CD4-positive, alpha-beta T cell (primary cell): ENCODE measurements around the gene SEC62. TPM values are rescaled to one million over a fixed set of nuclear protein-coding genes. Genes with fewer than 3 reads are reported as not detected.
A peak's percentile ranks its signal among the peaks of the same experiment; 100 is the strongest.

Source experiments
- ATAC-seq: fragments of 200-7000 bp; cut with Tn5 transposase; one replicate; pipeline ENCODE4 v1.10.0; 2022; ENCODE audit warnings: mild to moderate bottlenecking; ENCODE audit not compliant: poor library complexity
- CTCF ChIA-PET: fragments of 350-600 bp; sonication (Branson Sonifier 250); formaldehyde crosslinking; loops from one replicate; lab custom pipeline; 2021; ENCODE audit warnings: antibody characterized with exemption, inconsistent platforms; lab: Charles Lee
- POLR2A ChIA-PET: fragments of 350-600 bp; sonication (Branson Sonifier 250); formaldehyde crosslinking; loops from one replicate; lab custom pipeline; 2021; ENCODE audit warnings: antibody characterized with exemption, inconsistent platforms; lab: Charles Lee
- DNase-seq, 14 experiments: peaks; one replicate each; pipeline ENCODE4 v3.0.0-alpha.2; 2013 to 2020; ENCODE audit warnings: mixed read lengths in 2 of 14
- H3K27ac ChIP-seq, 2 donors: one replicate each; pipeline versions ENCODE4 v1.5.1 to v1.7.0; 2013; ENCODE audit warnings: low read length in 2 of 2, low read depth in 1 of 2, mild to moderate bottlenecking in 1 of 2
- H3K27me3 ChIP-seq, 2 experiments: 1 replicate in 1 of 2; 2 replicates in 1 of 2; pipeline versions ENCODE4 v1.6.1 to v1.7.0; 2013; ENCODE audit warnings: low read length in 2 of 2, control low read depth in 1 of 2, mild to moderate bottlenecking in 1 of 2, moderate library complexity in 1 of 2; ENCODE audit not compliant: insufficient read depth in 2 of 2, control insufficient read depth in 1 of 2
- H3K36me3 ChIP-seq: one replicate; pipeline ENCODE4 v1.6.1; 2013; ENCODE audit warnings: low read length, control low read depth; ENCODE audit not compliant: insufficient read depth
- H3K4me1 ChIP-seq: one replicate; pipeline ENCODE4 v1.6.1; 2013; ENCODE audit warnings: low read length, control low read depth; ENCODE audit not compliant: insufficient read depth
- H3K4me3 ChIP-seq: one replicate; pipeline ENCODE4 v1.5.1; 2013; ENCODE audit warnings: mild to moderate bottlenecking, low read length, moderate library complexity
- H3K9me3 ChIP-seq, 2 experiments: 1 replicate in 1 of 2; 2 replicates in 1 of 2; pipeline versions ENCODE4 v1.6.1 to v1.7.0; 2013; ENCODE audit warnings: low read length in 2 of 2, mild to moderate bottlenecking in 2 of 2, control low read depth in 1 of 2, moderate library complexity in 1 of 2; ENCODE audit not compliant: control insufficient read depth in 1 of 2, insufficient read depth in 1 of 2
- H3K27ac Mint-ChIP-seq: one replicate; pipeline ENCODE4 v1.8.0; 2020; ENCODE audit warnings: mixed read lengths
- H3K27me3 Mint-ChIP-seq: one replicate; pipeline ENCODE4 v1.8.0; 2021; ENCODE audit warnings: mixed read lengths
- H3K36me3 Mint-ChIP-seq: one replicate; pipeline ENCODE4 v1.8.0; 2021; ENCODE audit warnings: low read depth, mixed read lengths
- H3K4me1 Mint-ChIP-seq: one replicate; pipeline ENCODE4 v1.8.0; 2021; ENCODE audit warnings: low read depth, mixed read lengths
- H3K4me3 Mint-ChIP-seq: one replicate; pipeline ENCODE4 v1.8.0; 2020; ENCODE audit warnings: mild to moderate bottlenecking, mixed read lengths
- H3K9me3 Mint-ChIP-seq: one replicate; pipeline ENCODE4 v1.8.0; 2020; ENCODE audit warnings: mixed read lengths
- CTCF ChIP-seq: fragments of 200-600 bp; IDR thresholded peaks from one replicate; pipeline ENCODE4 v1.8.0; 2022; ENCODE audit warnings: antibody characterized with exemption, mild to moderate bottlenecking
- intact Hi-C, 2 experiments: fragments of 100-400 bp; cut with DNase I in 1 of 2; cut with micrococcal nuclease in 1 of 2; formaldehyde crosslinking; loops; one replicate each; pipeline versions ENCODE4 v1.15.1 to v1.9.0; 2023 to 2025; cut with DNase I, micrococcal nuclease
- total RNA-seq, 174 experiments: library from RNA in 2 of 174; stranded (reverse) in 2 of 174; gene quantifications; one replicate each; pipeline ENCODE4 v1.2.3 and lab custom pipeline; 2021 to 2026

Gene SEC62
- total RNA-seq, 2 experiments from 2014 or later: 113 to 117 TPM

GRCh38 chr3:169969174-169970095 is 2.8 kb downstream of the SEC62 start:
- ChIA-PET CTCF (no interaction called here), POLR2A (interaction anchor here (4.0 kb wide), 1 partner anchor 206 kb away, joined by 50 read pairs; the partner anchor contains the start of gene TERC)
- no peaks in the 10 kb centered on the region for H3K27me3 ChIP-seq
- H3K36me3 Mint-ChIP-seq: peaks cover 62% of the 10 kb centered on the region
- ATAC-seq (no peak), DNase-seq (no peak)
- peaks cover 18% of the 10 kb centered on the region for H3K4me1 ChIP-seq
- no peaks in the 10 kb centered on the region for H3K27me3 Mint-ChIP-seq
- no peaks in the 10 kb centered on the region for H3K9me3 ChIP-seq
- H3K4me3 Mint-ChIP-seq: peak overlapping the region; percentile 99
- no peak overlapping the region for H3K27ac ChIP-seq
- peaks cover 5% of the 10 kb centered on the region for H3K36me3 ChIP-seq
- no peak for TF ChIP-seq CTCF
- intact Hi-C loops: loop anchor here (5.0 to 10.0 kb wide), 9 partner anchors 63 to 905 kb away; partner anchors contain the start of genes LRRC34 (in 1 of the 2), LRRIQ4 (in 1 of the 2), RPL22L1 (in 1 of the 2) and SKIL (in 1 of the 2)
- no peak overlapping the region for H3K4me3 ChIP-seq
- peak overlapping the region; percentile 99 for H3K27ac Mint-ChIP-seq
- no peaks in the 10 kb centered on the region for H3K9me3 Mint-ChIP-seq
- peaks cover 89% of the 10 kb centered on the region for H3K4me1 Mint-ChIP-seq

- Histone ChIP-seq H3K27ac (no peak overlapping the region), H3K4me3 (no peak overlapping the region), H3K36me3 (peaks cover 17% of the 10 kb centered on the region), H3K9me3 (no peaks in the 10 kb centered on the region), H3K4me1 (peaks cover 13% of the 10 kb centered on the region), H3K27me3 (no peaks in the 10 kb centered on the region)
- Mint-ChIP-seq H3K9me3 (no peaks in the 10 kb centered on the region), H3K27me3 (no peaks in the 10 kb centered on the region), H3K4me1 (peaks cover 80% of the 10 kb centered on the region), H3K36me3 (peaks cover 75% of the 10 kb centered on the region), H3K4me3 (no peak overlapping the region), H3K27ac (peak overlapping the region; percentile 45)
- intact Hi-C loops: loop anchor here in 1 of 2 experiments (5.0 kb wide), 2 partner anchors 131 to 256 kb away; no protein-coding TSS in a partner anchor
- ATAC-seq: no peak
- no peak for TF ChIP-seq CTCF
- DNase-seq: no peak
- POLR2A ChIA-PET: interaction anchor here (0.7 to 0.9 kb wide), 2 partner anchors 12 to 206 kb away, joined by 3 to 4 read pairs; no protein-coding TSS in a partner anchor
- CTCF ChIA-PET: no interaction called here
Measured at GRCh38 chr3:169970847-169971246, 4.2 kb downstream of the SEC62 start.

- Mint-ChIP-seq H3K4me3 (no peak overlapping the region), H3K27ac (peak overlapping the region; percentile 45), H3K4me1 (peaks cover 73% of the 10 kb centered on the region), H3K27me3 (no peaks in the 10 kb centered on the region), H3K9me3 (no peaks in the 10 kb centered on the region), H3K36me3 (peaks cover 76% of the 10 kb centered on the region)
- no peak overlapping the region for H3K27ac ChIP-seq
- H3K36me3 ChIP-seq: peaks cover 23% of the 10 kb centered on the region
- ATAC-seq: no peak
- TF ChIP-seq CTCF: no peak
- H3K9me3 ChIP-seq: no peaks in the 10 kb centered on the region
- intact Hi-C loops: loop anchor here in 1 of 2 experiments (5.0 kb wide), 2 partner anchors 131 to 256 kb away; no protein-coding TSS in a partner anchor
- peaks cover 7% of the 10 kb centered on the region for H3K4me1 ChIP-seq
- DNase-seq: no peak
- ChIA-PET POLR2A (interaction anchor here (0.9 kb wide), 1 partner anchor 206 kb away, joined by 3 read pairs; no protein-coding TSS in a partner anchor), CTCF (no interaction called here)
- H3K27me3 ChIP-seq: no peaks in the 10 kb centered on the region
- no peak overlapping the region for H3K4me3 ChIP-seq
Measured at GRCh38 chr3:169971522-169971921, 4.9 kb downstream of the SEC62 start.
